ENCODE results near the gene GPR171. TPM values are rescaled to one million over a fixed set of nuclear protein-coding genes. Genes with fewer than 3 reads are reported as not detected.

GPR171 gene
- total RNA-seq, 4 donors from 2014 or later: 0.55 to 0.68 TPM; not detected in 2

DNA sequence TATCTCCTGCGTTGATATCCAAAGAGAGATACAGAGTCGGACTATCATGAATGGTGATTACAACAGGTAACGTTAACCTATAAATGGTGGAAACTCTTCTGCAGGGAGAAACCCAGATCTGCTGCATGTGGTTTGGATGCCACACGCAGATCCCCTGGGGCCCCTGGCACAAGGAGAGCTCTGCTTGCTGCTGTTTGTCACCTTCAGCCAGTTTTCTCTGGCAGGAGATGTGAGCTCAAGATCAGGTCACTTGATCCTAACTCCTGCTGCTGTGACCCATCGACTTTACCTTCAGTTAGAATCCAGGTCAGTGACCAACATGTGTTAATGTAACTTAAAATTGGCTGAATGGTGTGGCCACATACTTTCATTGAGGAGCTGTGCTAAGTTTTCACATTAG, 23.8 kb upstream of the GPR171 start:
- 71 to 77% methylated on average over 5 of the region's 5 CpGs for WGBS, 2 donors
- intact Hi-C loops (cut with DNase I; ENCODE audit: low total_unique reads): loop anchor here (10.0 kb wide), 2 partner anchors 52 to 58 kb away; no protein-coding TSS in a partner anchor
- no peak for DNase-seq (ENCODE audit: low spot score in 2 of 2)

DNA sequence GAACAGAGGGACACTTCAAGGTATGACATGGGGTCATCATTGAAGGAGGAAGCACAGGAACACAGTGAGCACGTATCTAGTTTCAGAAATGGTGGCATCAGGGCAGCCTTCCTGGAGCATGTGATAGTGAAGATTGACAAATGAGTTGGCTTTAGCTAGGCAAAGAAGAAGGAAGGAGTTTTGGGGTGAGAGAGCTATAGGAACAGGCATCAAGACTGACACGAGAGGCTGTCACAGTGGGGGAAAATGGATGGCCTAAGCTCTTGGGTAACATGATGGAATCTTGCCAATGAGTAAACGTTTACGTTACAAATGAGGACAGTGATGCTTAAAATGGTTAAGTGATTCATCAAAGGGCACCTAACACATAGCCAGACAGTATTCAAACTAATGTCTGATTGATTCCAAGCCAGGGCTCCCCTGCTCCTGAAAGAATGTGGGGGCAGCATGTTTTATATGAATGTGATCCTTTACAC, 23.1 kb upstream of the GPR171 start:
- no peak for TF ChIP-seq POLR2A (IDR thresholded peaks at IDR 0.05)
- TF ChIP-seq, protein P1, sequence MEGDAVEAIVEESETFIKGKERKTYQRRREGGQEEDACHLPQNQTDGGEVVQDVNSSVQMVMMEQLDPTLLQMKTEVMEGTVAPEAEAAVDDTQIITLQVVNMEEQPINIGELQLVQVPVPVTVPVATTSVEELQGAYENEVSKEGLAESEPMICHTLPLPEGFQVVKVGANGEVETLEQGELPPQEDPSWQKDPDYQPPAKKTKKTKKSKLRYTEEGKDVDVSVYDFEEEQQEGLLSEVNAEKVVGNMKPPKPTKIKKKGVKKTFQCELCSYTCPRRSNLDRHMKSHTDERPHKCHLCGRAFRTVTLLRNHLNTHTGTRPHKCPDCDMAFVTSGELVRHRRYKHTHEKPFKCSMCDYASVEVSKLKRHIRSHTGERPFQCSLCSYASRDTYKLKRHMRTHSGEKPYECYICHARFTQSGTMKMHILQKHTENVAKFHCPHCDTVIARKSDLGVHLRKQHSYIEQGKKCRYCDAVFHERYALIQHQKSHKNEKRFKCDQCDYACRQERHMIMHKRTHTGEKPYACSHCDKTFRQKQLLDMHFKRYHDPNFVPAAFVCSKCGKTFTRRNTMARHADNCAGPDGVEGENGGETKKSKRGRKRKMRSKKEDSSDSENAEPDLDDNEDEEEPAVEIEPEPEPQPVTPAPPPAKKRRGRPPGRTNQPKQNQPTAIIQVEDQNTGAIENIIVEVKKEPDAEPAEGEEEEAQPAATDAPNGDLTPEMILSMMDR (IDR thresholded peaks at IDR 0.05): no peak
- intact Hi-C loops (cut with DNase I; ENCODE audit: low total_unique reads): loop anchor here (10.0 kb wide), 2 partner anchors 51 to 59 kb away; no protein-coding TSS in a partner anchor
- 45 to 63% methylated on average over 4 of the region's 4 CpGs for WGBS, 2 donors
- no peak overlapping the region for H3K4me3 ChIP-seq (ENCODE audit: low read depth, poor library complexity, severe bottlenecking)
- DNase-seq (ENCODE audit: low spot score in 2 of 2): no peak

More for the DNA sequence above, 23.8 kb upstream of the GPR171 start:
- H3K4me3 ChIP-seq (ENCODE audit: low read depth, poor library complexity, severe bottlenecking): no peak overlapping the region
- TF ChIP-seq POLR2A (IDR thresholded peaks at IDR 0.05): no peak
- TF ChIP-seq, protein P1 (IDR thresholded peaks at IDR 0.05): no peak

DNA sequence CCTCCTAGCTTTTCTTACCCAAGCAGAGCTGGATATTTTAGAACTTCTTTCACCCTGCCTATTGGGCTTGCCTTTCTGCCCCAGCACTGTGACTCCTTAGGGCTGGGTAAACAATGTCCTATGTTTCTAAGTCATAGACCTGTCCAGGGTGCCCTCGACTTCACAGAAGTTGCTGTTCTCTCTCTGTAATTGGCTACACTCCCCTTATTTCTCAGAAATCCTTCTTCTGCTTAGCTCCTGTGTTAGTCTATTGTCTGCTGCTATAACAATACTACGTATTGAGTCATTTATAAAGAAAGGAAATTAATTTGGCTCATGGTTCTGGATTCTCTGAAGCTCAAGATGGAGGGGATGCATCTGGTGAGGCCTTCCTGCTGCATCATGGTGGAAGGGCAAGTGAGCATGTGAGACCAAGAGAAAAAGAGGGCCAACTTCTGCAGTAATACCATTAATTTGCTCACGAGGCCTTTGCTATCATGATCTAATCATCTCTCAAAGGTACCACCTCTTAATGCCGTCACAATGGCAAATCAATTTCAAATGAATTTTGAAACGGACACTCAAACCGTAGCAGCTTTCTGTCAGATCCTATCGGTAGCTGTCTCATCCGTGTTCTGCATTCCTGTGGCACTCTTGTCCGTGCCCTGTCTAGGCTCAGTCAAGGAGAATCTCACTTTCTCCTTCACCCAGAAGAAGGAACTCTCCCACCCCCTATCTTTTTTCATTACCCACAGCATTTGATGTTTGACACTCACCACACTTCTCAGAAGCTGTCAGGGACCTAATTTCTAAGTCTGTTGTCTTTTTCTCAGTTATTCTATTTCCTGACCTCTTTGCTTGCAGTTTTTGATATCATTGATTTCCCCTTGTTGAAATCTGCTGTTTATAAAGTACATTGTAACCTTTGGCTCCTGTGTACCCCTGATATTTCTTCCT, 22.3 kb upstream of the GPR171 start:
- TF ChIP-seq, protein P1 (IDR thresholded peaks at IDR 0.05): no peak
- no peak for TF ChIP-seq POLR2A (IDR thresholded peaks at IDR 0.05)
- no peak for DNase-seq (ENCODE audit: low spot score in 2 of 2)
- 69 to 75% methylated on average over 9 of the region's 9 CpGs for WGBS, 2 donors
- intact Hi-C loops (cut with DNase I; ENCODE audit: low total_unique reads): loop anchor here (10.0 kb wide), 2 partner anchors 51 to 59 kb away; no protein-coding TSS in a partner anchor
- no peak overlapping the region for H3K4me3 ChIP-seq (ENCODE audit: low read depth, poor library complexity, severe bottlenecking)

- no peak for TF ChIP-seq POLR2A (IDR thresholded peaks at IDR 0.05)
- TF ChIP-seq, protein P1 (IDR thresholded peaks at IDR 0.05): no peak
- intact Hi-C loops (cut with DNase I; ENCODE audit: low total_unique reads): loop anchor here (10.0 kb wide), 2 partner anchors 50 to 60 kb away; no protein-coding TSS in a partner anchor
- no peak overlapping the region for H3K4me3 ChIP-seq (ENCODE audit: low read depth, poor library complexity, severe bottlenecking)
- 89 to 91% methylated on average over 4 of the region's 4 CpGs for WGBS, 2 donors
- DNase-seq (ENCODE audit: low spot score in 2 of 2): no peak
These were observed 21.4 kb upstream of the GPR171 start for GRCh38 chr3:151224268-151224866.

DNA sequence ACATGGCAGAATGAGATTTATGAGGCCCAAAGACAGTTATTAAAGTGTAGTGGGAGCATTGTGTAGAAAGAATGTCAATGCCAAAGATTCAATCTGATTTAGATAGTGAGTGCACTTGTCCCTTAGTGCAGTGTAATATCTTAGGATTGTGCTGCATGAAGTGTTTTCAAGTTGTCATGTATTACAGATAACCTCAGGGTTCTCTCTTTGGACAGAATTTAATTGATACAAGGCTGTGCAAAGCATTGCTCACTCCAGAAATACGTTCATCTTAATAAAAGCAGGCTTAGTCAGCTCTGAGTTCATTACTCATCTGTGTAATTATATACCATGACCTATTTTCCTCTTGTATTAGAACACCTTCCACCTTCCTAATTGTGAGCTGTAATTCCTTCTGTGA, 16.0 kb upstream of the GPR171 start:
- 21 to 22% methylated on average over 1 of the region's 1 CpG for WGBS, 2 donors
- intact Hi-C loops (cut with DNase I; ENCODE audit: low total_unique reads): no loop called here
- TF ChIP-seq POLR2A (IDR thresholded peaks at IDR 0.05): no peak
- TF ChIP-seq, protein P1 (IDR thresholded peaks at IDR 0.05): no peak
- H3K4me3 ChIP-seq (ENCODE audit: low read depth, poor library complexity, severe bottlenecking): no peak overlapping the region
- no peak for DNase-seq (ENCODE audit: low spot score in 2 of 2)

Data from lower leg skin (tissue), 4 donors.